ENCODE results near the gene CPXM1.

The CPXM1 gene

GRCh38 chr20:2799688-2800520 is 523 bp downstream of the CPXM1 start:
- TF ChIP-seq, protein P1, sequence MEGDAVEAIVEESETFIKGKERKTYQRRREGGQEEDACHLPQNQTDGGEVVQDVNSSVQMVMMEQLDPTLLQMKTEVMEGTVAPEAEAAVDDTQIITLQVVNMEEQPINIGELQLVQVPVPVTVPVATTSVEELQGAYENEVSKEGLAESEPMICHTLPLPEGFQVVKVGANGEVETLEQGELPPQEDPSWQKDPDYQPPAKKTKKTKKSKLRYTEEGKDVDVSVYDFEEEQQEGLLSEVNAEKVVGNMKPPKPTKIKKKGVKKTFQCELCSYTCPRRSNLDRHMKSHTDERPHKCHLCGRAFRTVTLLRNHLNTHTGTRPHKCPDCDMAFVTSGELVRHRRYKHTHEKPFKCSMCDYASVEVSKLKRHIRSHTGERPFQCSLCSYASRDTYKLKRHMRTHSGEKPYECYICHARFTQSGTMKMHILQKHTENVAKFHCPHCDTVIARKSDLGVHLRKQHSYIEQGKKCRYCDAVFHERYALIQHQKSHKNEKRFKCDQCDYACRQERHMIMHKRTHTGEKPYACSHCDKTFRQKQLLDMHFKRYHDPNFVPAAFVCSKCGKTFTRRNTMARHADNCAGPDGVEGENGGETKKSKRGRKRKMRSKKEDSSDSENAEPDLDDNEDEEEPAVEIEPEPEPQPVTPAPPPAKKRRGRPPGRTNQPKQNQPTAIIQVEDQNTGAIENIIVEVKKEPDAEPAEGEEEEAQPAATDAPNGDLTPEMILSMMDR (IDR thresholded peaks at IDR 0.05; ENCODE audit: low read depth, low read length): no peak
- no peak for DNase-seq (ENCODE audit: low read depth in 2 of 2)
- peak overlapping the region; percentile 24 to 50 for H3K4me3 ChIP-seq (replicated peaks in 1 of 2; ENCODE audit: low read depth in 2 of 2, low read length in 2 of 2)

DNA sequence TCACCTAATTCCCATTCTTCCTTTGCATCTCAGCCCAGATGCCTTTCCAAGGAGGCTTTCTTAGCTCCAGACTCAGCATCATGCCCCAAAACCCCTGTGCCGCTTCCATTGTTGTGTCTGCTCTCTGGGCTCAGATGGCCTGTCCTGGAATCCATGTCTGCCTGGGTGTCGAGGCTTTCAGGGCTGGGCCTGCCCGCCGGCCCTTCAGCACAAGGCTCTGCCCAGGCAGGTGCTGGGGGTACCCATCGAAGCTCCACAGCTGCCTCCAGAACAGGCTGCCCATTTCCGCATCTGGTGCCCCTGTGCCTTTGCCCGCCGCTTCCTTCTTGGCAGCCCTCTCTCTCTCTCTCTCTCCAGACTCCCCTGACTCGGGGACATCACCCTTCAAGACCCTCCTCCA is 1.2 kb downstream of the CPXM1 start:
- TF ChIP-seq, protein P1 (IDR thresholded peaks at IDR 0.05; ENCODE audit: low read depth, low read length): no peak
- no peak for DNase-seq (ENCODE audit: low read depth in 2 of 2)
- H3K4me3 ChIP-seq (replicated peaks in 1 of 2; ENCODE audit: low read depth in 2 of 2, low read length in 2 of 2): no peak overlapping the region

DNA sequence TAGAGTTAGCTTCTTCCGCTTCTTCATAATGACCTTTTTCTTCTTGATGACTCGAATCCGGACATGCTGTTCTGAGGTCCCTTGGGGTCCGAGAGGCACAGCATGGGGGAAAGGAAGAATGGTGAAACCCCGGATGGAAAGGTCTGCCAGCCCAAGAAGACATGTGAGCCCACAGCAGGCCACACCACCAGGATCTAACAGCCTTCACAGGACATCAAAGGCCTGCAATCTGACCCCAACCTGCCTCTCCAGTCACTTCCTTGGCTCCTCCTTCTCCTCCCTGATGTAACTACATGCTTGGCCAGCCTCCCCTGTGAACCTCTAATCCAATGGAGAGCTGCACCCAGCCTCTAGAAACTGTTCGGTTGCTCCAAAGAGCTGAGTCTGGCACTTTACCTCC is 1.6 kb downstream of the CPXM1 start:
- no peak overlapping the region for H3K4me3 ChIP-seq (replicated peaks in 1 of 2; ENCODE audit: low read depth in 2 of 2, low read length in 2 of 2)
- peak in 1 of 2 donors; percentile 30 for DNase-seq (ENCODE audit: low read depth in 2 of 2)
- TF ChIP-seq, protein P1 (IDR thresholded peaks at IDR 0.05; ENCODE audit: low read depth, low read length): no peak

GRCh38 chr20:2798095-2798805 is 2.2 kb downstream of the CPXM1 start:
- H3K4me3 ChIP-seq (replicated peaks in 1 of 2; ENCODE audit: low read depth in 2 of 2, low read length in 2 of 2): no peak overlapping the region
- no peak for DNase-seq (ENCODE audit: low read depth in 2 of 2)
- TF ChIP-seq, protein P1 (IDR thresholded peaks at IDR 0.05; ENCODE audit: low read depth, low read length): no peak

GRCh38 chr20:2797136-2797983 is 3.1 kb downstream of the CPXM1 start:
- TF ChIP-seq, protein P1 (IDR thresholded peaks at IDR 0.05; ENCODE audit: low read depth, low read length): no peak
- DNase-seq (ENCODE audit: low read depth in 2 of 2): no peak
- H3K4me3 ChIP-seq (replicated peaks in 1 of 2; ENCODE audit: low read depth in 2 of 2, low read length in 2 of 2): no peak overlapping the region

- DNase-seq (ENCODE audit: low read depth in 2 of 2): no peak
- TF ChIP-seq, protein P1 (IDR thresholded peaks at IDR 0.05; ENCODE audit: low read depth, low read length): no peak
- no peak overlapping the region for H3K4me3 ChIP-seq (replicated peaks in 1 of 2; ENCODE audit: low read depth in 2 of 2, low read length in 2 of 2)
Measured at GRCh38 chr20:2796011-2796660, 4.3 kb downstream of the CPXM1 start.

Data from cardiac fibroblast (primary cell).